HG03175 (cell line): Measurements from ENCODE around the gene SOS2.
"Not testable (repeated sequence)": the region's sequence is repeated elsewhere in the genome, so short reads cannot be mapped to it uniquely, and the experiment has no call there.

Source experiments
- ATAC-seq: cut with Tn5 transposase; IDR thresholded peaks from one replicate; pipeline ENCODE4 v1.9.1; 2021; ENCODE audit warnings: mild to moderate bottlenecking, moderate library complexity; ENCODE audit not compliant: unreplicated experiment

The SOS2 gene

GRCh38 chr14:50228313-50228712 lies 3.1 kb downstream of the SOS2 start:
- no peak for ATAC-seq

GRCh38 chr14:50225974-50226297 lies 5.4 kb downstream of the SOS2 start:
- no peak for ATAC-seq

- ATAC-seq: no peak
Measured at GRCh38 chr14:50225067-50225973, 6.1 kb downstream of the SOS2 start.

- ATAC-seq: no peak
Measured at GRCh38 chr14:50222055-50222613, 9.2 kb downstream of the SOS2 start.

GRCh38 chr14:50218501-50218900 lies 12.9 kb downstream of the SOS2 start:
- ATAC-seq: no peak

- no peak for ATAC-seq
Measured at GRCh38 chr14:50215416-50215815, 16.0 kb downstream of the SOS2 start.

- no peak for ATAC-seq
Measured at GRCh38 chr14:50213795-50214194, 17.6 kb downstream of the SOS2 start.

GRCh38 chr14:50212726-50213125 lies 18.7 kb downstream of the SOS2 start:
- no peak for ATAC-seq

- ATAC-seq: no peak
Measured at GRCh38 chr14:50210074-50210473, 21.3 kb downstream of the SOS2 start.

- ATAC-seq: no peak
Measured at GRCh38 chr14:50198499-50198898, 32.9 kb downstream of the SOS2 start.

GRCh38 chr14:50191499-50191898 lies 39.9 kb downstream of the SOS2 start:
- ATAC-seq: no peak

- no peak for ATAC-seq
Measured at GRCh38 chr14:50186107-50186506, 45.3 kb downstream of the SOS2 start.

GRCh38 chr14:50173891-50174290 lies 57.5 kb downstream of the SOS2 start:
- ATAC-seq: no peak

GRCh38 chr14:50171895-50172294 lies 59.5 kb downstream of the SOS2 start:
- no peak for ATAC-seq

GRCh38 chr14:50167381-50167780 lies 64.0 kb downstream of the SOS2 start:
- ATAC-seq: not testable (repeated sequence)

- ATAC-seq: no peak
Measured at GRCh38 chr14:50156111-50156510, 75.3 kb downstream of the SOS2 start.

- ATAC-seq: no peak
Measured at GRCh38 chr14:50148799-50149198, 82.6 kb downstream of the SOS2 start.

GRCh38 chr14:50139192-50139591 lies 92.2 kb downstream of the SOS2 start:
- no peak for ATAC-seq

- no peak for ATAC-seq
Measured at GRCh38 chr14:50127802-50128201, 103.6 kb downstream of the SOS2 start.

GRCh38 chr14:50123062-50123461 lies 108.3 kb downstream of the SOS2 start:
- no peak for ATAC-seq

GRCh38 chr14:50122291-50122690 lies 109.1 kb downstream of the SOS2 start:
- ATAC-seq: no peak

- ATAC-seq: no peak
Measured at GRCh38 chr14:50121486-50121885, 109.9 kb downstream of the SOS2 start.

GRCh38 chr14:50117456-50117855 lies 113.9 kb downstream of the SOS2 start:
- no peak for ATAC-seq
